NCI-H2029 treated with DMSO at 0.1 percent for 48 hours (cell line): ENCODE results near the gene PTPRE.
"Not testable (repeated sequence)": the region's sequence is repeated elsewhere in the genome, so short reads cannot be mapped to it uniquely, and the experiment has no call there.

ENCODE experiments used
- DNase-seq: peaks from one replicate; lab custom pipeline; 2025; lab: John Stamatoyannopoulos, UW

Gene PTPRE

GRCh38 chr10:127982601-127983000 lies 75.7 kb downstream of the PTPRE start:
- no peak for DNase-seq

GRCh38 chr10:127983344-127984100 lies 76.6 kb downstream of the PTPRE start:
- no peak for DNase-seq

- DNase-seq = no peak
Observed at GRCh38 chr10:127984945-127985344, 78.0 kb downstream of the PTPRE start.

DNA sequence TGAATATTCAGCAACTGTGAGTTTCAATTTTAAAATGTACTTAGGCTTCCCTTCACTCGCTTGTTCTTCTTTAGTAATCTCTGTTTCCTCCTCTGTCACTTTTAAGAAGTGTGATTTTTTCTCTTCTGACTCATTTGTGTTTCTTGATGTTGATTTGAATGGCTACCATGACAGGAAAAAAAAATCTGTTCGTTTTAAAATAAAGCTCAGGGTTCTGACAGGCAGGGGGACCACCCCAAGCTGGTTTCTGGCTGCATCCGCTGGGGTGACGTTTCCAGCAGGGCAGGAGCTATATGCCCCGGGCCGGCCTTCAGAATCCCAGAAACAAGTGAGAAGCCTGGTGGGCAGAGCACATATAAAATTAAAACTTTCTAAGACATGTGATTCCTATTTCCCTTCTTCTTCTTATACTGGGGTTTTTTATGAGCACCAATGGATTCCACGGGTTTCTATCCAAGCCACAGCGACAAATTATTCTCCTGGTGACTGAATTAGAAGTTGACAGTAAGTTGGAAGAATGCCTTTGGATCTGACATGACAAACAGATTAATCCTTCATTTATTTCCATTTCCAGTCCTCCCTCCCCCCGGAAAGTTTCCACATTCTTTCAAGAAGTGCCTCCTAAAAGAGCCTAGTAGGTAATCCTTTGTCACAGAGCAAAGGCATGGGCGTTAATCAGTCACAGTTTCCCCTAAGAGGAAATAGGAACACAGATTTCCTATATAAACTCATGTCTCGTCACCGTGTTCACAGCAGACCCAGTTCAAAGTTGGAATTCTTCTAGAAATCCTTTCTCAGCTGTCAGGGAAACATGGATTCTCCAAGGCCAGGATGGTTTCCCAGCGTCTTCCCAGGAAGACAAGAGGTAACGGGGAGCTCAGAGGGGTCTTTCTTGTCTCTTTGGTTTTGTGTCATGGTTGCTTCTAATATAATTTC lies 79.9 kb downstream of the PTPRE start:
- DNase-seq = no peak

GRCh38 chr10:127987467-127988380 lies 80.8 kb downstream of the PTPRE start:
- DNase-seq = no peak

GRCh38 chr10:127989481-127990012 lies 82.6 kb downstream of the PTPRE start:
- no peak for DNase-seq

DNA sequence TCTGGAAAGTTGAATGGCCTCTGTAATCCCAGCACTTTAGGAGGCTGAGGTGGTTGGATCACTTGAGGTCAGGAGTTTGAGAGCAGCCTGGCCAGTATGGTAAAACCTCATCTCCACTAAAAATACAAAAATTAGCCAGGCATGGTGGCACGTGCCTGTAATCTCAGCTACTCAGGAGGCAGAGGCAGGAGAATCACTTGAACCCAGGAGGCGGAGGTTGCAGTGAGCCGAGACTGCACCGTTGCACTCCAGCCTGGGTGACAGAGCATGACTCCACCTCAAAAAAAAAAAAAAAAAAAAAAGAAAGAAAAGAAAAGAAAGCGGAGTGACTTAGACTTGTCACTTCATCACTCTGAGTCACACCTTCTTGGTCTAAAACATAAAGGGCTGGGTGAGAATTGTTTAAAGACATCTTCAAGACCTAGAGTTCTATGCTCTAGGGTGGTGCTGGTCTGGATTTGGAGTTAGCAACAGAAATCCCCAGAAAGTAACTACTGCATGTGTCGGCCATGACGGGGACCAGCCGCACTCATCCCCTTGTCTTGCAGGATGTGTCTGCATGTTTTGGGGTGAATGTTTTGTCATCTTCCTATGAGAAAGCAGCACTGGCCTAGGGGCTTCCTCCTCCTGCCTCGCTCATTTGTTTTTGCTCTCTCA lies 83.4 kb downstream of the PTPRE start:
- not testable (repeated sequence) for DNase-seq

DNA sequence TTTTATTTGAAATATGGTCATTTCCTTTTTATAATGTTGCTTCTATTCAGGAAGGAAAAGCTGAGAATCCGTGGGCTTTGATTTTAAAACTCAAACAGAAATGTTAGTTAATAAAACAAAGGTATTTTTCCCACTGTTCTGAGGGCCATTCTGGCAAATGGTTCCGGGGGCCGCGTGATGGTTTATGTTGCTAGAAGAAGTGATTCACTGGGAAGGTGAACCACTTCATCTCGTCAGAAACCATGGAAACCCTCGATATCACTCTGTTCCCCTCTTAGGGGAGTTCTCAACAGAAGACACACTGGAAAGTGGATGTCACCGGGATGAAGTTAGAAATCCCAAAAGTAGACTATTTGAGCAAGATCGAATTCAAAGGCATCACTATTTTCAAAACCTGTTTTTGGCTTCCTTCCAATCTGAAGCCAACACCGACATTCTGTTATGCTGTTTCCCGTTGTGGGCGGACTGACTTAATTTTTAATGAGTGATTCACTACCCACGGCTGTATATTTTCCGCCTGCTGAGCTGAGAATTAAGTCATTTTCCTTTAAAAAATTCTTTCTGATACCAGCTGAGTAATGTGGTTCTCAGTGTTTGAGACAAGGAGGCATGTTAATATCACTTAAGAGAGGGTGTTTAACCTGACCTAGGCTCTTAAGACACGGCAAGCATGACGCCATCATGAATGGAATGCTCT lies 84.1 kb downstream of the PTPRE start:
- no peak for DNase-seq

- DNase-seq = no peak
Observed at GRCh38 chr10:127991543-127992255, 84.8 kb downstream of the PTPRE start.

DNA sequence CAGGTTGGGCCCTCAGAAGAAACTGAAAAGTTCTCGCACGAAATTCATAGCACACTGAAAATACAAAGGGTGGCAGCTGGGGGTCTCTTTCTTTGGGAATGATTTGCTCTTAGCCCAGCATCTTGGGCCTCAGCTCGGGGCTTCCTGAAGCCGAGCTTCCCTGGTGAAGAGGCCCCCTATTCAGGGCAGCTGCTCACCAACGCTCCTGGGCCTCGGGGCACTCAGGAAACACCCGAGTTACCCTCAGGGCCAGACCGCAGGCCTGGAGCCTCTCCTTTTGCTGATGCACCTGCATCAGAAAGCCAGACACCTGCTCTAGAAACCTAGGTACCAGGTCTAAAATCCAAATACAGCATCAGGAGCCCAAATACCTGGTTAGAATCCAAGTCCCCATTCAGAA lies 85.5 kb downstream of the PTPRE start:
- no peak for DNase-seq

- no peak for DNase-seq
Observed at GRCh38 chr10:127993056-127993690, 86.3 kb downstream of the PTPRE start.

DNA sequence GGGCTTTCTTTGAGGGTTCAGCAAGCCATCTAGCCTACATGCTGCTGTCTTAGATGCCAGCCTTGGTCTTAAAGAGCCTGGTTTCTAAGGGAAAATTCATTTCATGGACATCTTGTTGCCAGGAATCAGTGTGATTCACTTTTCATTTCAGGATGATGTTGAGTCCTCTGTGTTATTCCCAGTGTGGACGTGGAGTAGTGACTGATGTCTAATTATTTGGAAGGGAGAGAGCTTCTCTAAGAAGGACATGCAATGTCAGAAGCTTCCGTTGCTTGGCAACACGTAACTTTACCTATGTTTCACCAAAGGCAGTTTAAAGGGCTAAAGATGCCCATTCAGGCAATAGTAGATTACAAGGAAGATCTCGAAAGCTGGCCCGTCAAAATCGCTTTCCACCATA lies 89.0 kb downstream of the PTPRE start:
- DNase-seq = no peak

- DNase-seq = no peak
Observed at GRCh38 chr10:127996586-127996985, 89.7 kb downstream of the PTPRE start.

GRCh38 chr10:127997271-127997670 lies 90.4 kb downstream of the PTPRE start:
- no peak for DNase-seq

DNA sequence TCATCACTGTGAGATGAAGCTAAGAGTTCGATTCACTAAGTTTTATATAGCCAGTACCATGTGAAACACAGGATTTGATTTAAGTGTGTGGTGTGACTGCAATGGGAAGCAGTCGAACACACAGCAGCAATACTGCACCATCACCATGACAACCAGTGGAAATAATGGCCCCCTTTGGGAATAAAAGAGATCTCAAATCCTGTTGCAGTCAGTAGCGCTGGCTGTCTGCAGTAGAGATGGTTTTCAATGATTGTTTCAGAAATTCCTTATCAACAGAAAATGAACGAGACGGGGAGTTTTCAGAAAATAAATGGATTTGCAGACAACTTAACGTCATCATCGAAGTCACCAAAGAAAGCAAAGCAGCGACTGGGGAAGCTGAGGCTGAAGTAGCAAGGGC lies 91.0 kb downstream of the PTPRE start:
- DNase-seq = no peak

DNA sequence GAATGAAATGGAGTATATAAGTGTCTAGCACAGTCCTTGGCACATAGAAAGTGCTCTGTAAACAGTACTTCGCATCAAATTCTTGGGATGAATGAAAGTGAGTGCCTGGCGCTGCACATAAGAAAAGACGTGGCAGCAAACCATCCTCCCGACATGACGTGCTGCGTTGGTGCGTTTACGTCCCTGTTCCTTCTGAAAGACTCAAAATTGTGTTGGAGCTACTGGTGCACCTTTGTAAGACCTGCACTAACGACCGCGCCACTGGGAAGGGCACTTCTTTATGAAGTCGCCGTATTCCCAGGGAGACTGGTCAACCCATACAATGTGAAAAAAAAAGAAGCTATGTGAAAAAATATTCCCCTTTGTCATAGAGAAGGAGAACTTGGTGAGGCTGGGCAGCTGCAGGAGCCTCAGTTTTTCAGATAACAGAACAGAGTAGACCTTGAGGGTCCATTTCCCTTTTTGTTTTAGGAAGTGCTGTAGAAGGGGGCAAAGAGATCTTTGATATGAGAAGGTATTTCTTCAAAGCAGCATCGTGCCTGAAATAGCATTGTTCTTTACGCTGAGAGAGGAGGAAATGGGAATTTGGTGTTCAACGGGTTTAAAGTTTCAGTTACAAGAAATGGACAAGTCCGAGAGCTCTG lies 91.7 kb downstream of the PTPRE start:
- DNase-seq = no peak

GRCh38 chr10:127999297-128000129 lies 92.6 kb downstream of the PTPRE start:
- no peak for DNase-seq
